Activated gamma-delta T cell (primary cell): ENCODE data around the gene DNAJB1.
A peak's percentile ranks its signal among the peaks of the same experiment; 100 is the strongest.
"Not testable (repeated sequence)": the region's sequence is repeated elsewhere in the genome, so short reads cannot be mapped to it uniquely, and the experiment has no call there.

Experiments
- DNase-seq: peaks from one replicate; lab custom pipeline; 2025; lab: John Stamatoyannopoulos, UW
- total RNA-seq, 2 donors: gene quantifications; one replicate each; lab custom pipeline; 2026; lab: John Stamatoyannopoulos, UW

Gene DNAJB1
- 144 to 197 reads per million in 2 donors for total RNA-seq

DNA sequence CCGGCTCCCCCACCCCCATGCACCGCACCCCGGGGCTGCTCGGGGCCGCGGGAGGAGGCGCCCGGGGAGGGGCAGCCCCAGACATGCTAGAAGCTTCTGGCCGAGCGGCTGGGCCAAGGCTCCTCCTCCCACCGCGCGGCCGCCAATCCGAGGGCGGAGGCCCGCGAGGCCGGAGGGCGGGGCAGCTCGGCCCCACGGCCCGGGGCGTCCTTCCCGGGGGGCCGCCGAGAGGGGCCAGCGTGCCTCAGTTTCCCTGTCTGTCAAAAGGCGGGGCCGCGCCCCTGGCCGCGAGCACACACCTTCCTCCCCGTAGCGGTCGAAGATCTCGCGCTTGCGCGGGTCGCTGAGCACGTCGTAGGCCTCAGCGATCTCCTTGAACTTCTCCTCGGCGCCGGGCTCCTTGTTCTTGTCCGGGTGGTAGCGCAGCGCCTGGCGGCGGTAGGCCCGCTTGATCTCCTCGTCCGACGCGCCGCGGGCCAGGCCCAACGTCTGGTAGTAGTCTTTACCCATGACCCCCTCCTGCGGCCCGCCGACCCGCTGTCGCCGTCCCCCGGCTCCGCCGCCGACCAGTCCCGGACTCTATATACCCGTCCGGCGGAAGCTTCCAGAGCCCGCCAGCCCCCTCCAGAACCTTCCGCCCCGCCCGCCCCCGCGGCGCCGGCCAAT lies at the start of gene DNAJB1:
TSS of gene DNAJB1 (minus strand) at position 558 of the 666 bp plus-strand sequence. CDS start at position 510, 48 bp downstream.
- peak; percentile 55 for DNase-seq

DNA sequence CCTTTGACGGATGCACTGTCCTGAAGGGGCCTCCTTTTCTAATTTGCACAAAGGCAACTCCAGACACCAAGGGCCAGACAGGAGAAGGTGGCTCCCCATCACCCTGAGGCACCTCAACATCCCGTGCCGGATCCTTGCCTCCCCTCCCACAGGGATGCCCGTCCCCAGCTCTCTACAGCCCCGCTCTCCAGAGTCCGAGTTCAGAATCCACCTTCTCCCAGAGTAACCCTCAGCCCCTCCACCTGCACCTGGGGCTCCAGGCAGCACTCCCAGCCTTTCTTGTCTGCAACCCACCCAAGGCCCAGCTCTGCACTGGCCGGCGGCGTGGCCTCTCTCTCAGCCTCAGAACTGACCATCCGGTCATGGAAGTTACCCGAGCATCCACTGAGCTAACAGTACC lies 48.9 kb upstream of the DNAJB1 start:
- DNase-seq = no peak

DNA sequence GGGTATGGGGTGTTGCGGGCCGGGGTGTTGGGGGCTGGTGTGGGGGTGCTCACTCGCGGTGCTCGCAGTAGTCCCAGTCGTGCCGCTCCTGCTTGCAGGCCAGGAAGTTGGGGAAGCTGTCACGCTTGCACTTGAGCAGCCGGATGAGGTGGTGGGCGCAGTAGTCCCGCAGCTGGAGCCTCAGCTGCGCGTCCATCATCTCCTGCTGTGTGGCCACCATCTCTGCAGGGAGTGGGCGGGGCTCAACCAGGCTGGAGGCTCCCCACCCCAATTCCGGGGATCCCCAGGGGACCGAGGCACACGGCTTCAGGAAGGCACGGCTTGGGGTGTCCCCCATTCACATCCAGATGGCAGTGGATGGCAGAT lies 48.5 kb upstream of the DNAJB1 start:
- DNase-seq = no peak

DNA sequence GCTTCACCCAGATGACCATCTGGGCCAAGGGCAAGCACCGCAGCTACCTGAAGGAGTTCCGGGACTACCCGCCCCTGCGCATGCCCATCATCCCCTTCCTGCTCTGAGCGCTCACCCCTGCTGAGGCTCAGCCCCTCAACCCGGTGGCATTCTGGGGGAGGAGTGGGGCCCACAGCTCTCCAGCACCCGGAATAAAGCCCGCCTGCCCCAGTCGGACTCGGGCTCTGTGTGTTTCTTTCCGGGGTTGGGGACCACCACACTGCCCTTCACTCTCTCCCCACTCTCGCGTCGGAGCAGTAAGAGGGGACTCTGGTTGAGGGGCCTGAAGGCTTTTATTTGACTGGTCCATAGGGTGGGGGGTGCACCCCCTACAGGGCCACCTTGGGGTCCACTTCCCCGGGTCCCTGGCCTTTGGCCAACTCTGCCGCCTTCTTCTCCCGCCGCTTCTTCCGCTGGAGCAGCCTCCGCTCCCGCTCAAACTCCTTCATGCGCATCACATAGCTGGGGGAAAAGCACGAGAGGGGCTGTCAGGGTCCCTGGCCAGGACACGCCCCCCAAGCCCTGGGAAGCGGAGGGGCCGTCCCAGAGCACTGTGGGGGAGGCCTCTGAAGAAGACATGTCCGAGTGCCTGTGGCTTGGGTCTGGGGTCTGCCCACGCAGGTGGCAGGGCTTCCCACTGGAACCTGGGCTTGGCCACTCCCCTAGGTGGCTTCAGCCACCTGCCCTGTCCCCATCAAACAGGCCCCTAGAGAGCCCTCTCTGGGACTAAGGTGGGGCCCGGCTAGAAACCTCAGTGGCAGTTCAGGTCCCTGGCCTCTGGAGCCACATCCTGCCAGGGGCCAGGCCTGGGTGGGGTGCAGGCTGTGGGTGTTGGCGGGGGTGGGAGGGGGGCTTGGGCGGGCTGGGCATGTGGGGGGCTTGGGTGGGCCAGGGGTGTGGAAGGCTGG lies 47.8 kb upstream of the DNAJB1 start:
- DNase-seq = no peak

DNA sequence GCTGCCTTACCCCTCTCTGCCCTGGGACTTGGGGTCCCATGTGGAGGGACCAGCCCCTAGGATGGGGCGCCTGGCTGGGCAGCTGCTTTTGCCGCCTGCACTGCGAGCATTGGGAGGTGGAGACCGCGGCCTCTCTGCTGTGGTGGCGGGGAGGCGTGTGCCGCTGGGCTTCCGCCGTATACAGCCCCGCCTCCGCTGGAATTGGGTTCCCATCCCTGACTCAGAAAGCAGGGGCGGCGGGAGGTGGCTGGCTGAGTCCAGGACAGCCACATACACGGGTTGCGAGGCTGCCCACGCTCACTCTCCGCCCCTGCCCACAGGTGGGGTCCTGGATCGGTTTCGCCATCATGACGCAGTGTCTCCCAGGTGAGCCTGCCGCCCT lies 47.1 kb upstream of the DNAJB1 start:
- no peak for DNase-seq

DNA sequence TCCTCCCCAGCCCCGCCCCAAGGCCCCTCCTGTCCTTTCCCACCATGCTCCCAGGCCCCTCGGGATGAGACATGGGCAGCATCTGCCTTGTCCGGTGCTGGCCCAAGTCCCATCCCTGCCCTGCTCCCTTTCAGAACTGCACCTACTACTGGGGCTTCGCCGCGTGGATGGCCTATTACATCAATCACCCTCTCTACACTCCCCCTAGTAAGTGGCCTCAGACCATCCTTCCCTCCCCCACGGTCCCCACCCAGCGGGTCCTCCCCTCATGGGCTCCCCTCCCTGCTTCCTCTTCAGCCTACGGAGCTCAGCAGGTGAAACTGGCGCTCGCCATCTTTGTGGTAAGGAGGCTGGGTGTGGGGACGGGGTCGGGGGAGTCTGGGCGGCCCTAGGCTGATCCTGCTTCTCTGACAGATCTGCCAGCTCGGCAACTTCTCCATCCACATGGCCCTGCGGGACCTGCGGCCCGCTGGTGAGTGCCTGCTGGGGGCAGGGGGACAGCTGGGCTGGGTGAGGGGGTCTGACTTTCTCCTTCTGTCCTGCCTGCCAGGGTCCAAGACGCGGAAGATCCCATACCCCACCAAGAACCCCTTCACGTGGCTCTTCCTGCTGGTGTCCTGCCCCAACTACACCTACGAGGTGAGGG lies 46.6 kb upstream of the DNAJB1 start:
- DNase-seq = not testable (repeated sequence)

DNA sequence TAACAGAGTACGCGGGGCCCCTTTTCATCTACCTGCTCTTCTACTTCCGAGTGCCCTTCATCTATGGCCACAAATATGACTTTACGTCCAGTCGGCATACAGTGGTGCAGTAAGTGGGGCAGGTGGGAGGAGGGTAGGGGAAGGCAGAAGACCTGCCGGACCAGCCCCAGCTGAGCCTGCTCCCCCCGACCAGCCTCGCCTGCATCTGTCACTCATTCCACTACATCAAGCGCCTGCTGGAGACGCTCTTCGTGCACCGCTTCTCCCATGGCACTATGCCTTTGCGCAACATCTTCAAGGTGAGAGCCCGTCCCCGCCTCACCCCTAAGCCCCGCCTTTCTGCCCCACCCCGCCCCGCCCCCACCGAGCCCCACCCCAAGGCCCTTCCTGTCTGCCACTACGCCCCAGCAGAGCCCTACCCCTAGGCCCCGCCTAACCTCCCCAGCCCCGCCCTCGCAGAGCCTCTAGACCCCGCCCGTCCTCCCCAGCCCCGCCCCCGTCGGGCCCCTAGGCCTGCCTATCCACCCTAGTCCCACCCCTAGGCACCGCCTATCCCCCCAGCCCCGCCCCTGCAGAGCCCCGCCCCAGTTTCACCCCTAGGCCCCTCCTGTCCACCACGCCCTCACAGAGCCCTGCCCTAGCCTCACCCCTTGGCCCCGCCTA lies 45.9 kb upstream of the DNAJB1 start:
- no peak for DNase-seq

DNA sequence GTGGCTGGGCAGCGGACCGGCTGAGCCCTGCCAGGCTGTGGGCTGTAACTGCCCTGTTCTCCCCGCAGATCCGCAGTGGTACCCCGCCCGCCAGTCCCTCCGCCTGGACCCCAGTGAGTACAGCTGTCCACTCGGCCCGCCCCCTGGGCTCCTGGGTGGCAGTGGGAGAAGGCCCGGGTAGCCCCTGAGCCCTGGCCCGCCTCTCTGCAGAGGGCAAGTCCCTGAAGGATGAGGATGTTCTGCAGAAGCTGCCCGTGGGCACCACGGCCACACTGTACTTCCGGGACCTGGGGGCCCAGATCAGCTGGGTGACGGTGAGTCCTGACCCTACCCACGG lies 45.4 kb upstream of the DNAJB1 start:
- DNase-seq = no peak

DNA sequence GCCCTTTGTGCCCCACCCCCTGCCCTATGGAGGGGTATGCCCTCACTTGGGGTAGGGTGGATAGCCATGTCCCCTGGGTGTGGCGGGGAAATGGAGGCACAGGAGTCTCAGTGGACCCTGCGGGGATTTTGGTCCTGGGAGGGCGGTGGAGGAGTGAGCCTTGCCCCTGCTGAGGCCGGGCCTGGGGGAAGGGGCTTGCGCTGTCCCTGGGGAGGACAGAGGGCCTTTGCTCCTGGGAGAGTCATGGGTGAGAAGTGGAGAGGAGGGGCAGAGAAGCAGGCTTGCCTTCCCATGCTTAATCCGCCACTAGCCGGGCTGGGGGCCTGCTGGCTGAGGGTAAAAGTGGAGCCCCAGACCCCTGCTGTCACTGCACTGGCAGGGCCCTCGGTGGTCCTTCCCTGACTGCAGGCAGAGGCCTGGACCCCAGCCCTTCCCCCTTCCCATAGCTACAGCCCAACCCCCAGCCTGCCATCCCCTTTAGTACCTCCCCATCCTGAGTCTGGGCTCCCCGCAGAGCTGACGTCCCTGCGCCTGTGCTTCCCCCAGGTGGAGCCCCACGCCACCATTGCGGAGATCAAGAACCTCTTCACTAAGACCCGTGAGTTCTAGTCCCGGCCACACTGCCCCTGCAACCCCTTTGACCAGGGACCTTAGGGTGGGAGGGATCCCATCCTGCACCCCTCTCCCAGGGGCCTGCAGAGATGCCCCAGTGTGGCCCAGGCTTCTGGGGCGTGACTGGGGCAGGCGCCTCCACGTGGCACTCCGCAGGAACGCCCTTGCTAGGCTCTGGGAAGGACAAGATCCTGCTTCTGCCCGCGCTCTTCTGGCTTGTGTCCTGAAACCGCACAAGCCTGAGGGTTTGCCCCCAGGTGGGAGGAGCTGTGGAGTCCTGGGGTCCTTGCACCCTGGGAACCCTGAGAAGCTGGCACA lies 44.7 kb upstream of the DNAJB1 start:
- DNase-seq = no peak

DNA sequence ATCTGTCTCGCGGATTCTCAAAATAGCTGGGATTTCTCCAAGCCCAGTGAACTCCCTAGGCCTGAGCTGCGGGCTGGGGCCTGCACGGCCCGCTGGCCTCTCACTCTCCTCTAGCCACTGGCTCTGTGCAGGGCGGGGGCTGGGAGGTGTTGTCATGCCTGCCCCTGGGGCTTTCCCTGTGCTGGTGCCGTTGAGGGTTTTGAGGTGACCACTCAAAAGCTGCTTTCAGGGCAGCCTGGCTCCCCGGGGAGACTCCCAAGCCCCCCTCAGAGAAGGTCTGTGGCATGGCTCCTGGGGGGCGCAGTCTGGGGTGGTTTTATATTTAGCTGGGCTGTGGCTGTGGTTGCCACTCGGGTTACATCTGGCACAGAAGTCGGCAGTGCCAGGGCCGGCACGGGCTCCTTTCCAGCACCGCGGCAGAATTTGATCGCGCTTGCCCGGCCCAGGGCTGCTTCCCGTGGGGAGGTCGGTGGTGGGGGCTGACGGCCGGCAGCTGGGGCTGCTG lies 43.7 kb upstream of the DNAJB1 start:
- DNase-seq = no peak

DNA sequence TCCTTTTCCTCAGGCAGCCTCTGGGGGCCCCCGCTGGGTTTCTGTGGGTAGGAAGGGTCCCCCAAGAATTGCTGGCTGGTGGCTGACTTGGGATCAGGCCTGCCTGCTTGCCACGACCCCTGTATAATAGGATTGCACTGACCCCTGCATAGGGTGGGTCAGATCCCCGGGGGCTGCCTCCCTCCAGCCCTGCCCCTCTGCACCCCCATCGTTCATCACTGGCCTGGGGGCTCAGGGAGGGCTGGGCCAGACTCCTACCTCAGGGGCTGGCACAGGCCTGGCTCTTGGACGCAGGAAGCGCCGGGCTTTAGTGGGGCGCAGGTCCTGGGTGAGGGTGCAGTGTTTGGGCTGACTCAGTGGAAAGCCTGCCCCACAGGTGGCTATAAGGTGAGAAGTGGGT lies 43.1 kb upstream of the DNAJB1 start:
- DNase-seq = no peak

DNA sequence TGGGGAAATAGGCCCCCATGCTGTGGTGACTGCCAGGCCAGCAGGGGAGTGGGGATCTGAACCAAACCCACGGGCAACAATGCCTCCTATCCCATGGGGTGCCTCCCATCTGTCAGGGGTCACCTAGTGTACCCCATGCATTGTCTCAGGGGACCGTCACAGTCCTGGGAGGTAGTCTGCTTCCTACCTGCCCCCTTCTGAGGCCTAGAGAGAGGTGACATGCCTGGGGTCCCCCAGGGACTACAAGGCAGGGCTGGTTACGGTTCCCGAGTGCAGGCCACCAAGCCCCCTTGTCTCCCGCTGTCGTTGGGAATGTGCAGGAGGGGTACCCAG lies 42.5 kb upstream of the DNAJB1 start:
- DNase-seq = no peak

DNA sequence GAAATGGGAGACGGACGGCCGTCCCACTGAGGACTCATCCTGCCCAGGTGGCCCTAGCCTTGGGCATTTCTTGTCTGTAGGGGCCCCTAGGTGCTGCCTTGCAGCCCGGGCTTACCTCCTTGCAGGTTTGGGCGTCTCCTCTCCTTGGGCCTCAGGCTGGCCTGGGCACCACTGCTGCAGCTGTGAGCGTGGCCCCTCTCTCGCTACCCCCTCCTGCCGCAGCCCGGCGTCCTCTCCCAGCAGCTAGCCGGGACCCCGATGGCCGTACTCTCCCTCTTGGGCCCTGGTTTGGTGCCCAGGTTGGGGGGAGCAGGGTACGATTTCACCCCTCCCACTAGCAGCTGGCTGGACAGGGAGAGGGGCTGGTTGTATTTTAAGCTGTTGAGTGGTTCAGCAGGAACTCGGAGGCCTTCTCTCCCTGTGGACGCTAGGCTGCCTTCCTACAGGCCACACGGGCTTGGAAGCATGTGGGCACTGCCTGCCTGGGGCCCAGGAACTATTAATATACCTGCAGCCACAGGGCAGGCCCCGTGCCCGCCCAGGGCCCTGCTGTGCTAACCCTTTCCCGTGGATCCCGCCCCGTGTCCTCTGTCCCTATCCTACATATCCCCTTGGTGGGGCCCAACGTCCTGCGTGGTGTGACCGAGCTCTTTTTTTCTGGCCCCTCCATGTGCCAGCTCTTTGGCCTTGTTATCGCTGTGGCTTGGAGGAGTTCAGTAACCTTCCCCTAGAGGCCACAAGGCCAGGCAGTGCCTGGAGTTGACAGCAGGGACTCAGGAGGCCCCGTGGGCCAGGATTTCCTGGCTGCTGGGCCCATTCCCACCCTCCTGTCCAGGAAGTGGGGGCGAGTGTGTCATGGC lies 41.9 kb upstream of the DNAJB1 start:
- no peak for DNase-seq

DNA sequence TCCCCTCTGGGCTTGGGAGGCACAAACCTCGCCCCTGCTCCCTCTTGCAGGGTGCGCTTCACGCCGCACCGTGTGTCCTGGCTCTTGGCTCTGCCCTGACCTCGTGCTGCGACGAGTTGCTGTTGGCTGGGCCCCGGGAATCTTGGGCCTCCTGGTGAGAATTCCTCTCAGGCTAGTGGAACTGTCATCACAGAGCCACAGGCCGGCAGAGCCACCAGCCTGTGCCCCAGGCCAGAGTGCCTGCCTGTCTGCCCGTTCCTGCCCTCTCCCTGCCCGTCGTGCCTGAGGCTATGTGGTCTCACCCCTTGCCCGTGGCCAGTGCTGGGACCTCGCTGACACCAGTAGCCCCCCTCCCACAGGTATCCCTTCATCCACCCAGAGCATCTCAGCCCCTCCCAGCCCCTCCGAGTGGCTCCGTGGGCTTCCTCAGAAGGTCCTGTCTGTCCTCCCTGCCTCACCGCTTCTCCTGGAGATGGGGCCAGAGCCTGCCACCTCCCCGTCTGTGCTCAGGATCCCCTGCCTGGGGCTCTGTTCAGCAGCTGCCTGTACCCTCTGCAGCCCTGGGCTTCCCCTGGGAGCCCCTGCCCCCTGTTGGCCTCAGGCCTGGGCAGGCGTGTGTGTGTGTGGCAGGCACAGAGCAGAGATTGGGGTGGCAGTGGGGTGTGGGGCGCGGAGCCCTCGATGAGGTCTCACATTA lies 40.3 kb upstream of the DNAJB1 start:
- no peak for DNase-seq

DNA sequence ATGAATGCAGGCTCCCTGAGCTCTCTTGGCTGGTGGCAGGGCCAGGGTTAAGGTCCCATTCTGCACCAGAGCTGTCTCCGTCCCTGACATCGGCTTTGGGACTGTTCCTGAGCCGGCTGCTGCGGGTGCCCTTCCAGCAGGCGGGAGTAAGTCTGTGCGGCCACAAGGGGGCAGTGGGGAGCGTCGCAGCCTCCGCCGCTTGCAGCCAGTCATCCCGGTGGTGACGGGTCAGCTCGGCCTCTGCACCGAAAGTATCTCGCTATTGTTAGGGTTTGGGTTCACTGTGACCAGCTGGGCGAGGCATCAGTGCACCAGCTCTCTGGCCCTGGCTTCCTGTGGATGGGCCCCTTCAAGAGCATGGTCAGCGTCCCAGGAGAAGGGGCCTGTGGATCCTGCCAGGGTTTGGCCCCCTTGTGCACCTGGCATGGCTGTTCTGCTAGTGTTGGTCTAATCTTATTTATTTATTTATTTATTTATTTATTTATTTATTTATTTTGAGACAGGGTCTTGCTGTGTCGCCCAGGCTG lies 38.5 kb upstream of the DNAJB1 start:
- peak; percentile 45 for DNase-seq

DNA sequence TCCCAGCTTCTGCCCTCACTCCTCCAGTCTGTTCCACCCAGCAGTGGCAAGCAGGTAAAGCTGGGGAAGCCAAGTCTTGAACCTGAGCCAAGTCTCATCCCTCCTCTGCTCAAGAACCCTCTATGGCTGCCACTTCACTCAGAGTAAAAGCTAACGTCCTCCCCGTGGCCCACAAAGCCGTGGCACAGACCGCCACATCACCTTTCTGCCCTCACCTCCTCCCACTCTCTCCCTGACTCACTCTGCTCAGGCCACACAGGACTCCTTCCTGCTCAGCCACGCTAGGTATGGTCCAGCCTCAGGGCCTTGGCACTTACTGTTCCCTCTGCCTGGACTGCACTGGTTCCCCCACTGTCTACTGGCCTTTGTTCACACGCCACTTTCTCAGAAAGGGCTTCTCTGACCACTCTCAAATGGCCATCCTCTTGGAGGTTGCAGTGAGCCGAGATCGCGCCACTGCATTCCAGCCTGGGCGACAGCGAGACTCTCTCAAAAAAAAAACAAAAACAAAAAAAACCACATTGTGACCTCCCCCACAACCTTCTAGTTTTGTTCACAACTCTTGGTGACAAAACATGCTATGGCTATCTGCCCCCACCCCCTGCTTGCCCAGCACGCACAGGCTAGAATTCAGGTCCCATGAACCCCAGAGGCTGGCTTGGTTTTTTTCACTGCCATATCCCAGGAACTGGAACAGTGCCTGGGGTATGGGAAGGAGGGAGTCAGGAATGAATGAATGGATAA lies 37.9 kb upstream of the DNAJB1 start:
- no peak for DNase-seq

DNA sequence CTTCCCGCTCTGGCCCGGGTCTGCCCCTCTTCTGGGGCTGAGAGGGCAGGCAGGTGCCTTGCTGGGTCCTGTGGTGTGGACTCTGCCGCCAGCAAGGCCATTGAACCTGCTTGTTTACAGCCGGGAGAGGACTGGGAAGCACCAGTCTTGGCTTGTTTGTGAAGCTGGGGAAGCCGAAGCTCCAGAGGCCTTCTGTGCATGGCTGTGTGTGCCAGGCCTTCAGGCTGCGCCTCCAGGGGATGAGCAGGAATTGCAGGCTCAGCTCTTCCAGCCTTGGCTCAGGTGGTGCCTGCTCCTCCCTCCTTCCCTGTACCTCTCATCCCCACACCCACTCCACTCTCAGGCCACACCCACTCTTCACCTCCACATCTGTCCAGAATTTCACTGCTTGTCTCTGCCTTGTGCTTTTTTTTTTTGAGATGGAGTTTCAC lies 36.2 kb upstream of the DNAJB1 start:
- no peak for DNase-seq

DNA sequence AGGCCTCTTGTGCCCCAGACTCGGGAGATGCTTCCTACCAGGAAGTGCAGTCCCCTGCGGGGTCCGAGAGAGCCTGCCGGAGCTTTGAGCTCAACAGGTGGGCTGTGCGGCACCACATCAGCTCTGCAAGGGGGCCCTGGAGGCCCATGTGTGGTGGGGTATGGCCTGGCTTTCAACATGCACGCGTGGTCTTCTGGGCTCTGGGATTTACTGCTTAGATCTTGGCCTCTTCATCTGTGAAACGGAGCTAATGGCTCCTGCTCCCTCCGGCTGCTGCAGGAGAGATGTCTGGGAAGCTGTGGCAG lies 35.7 kb upstream of the DNAJB1 start:
- DNase-seq = no peak
